ENCODE results near the gene TBC1D2B.

Gene TBC1D2B

DNA sequence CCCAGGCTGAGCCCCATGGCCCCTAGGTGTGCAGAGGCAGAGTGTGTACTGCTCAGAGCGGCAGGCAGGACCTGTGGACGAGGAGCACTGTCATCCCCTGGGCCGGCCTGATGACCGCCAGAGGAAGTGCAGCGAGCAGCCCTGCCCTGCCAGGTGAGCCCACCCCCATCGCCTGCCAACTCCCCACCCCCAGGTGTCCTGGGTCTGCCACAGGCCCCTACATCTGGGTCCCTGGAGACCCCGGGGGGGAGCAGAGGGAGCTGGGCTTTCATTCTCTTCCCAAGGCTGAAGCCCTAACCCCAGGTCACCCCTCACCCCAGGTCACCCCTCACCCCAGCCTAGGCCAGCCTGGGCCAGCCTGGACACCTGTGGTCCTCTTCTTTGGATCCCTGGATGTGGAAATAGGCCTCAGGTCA, 93.1 kb downstream of the TBC1D2B start (continued):
- TF ChIP-seq, protein P1, sequence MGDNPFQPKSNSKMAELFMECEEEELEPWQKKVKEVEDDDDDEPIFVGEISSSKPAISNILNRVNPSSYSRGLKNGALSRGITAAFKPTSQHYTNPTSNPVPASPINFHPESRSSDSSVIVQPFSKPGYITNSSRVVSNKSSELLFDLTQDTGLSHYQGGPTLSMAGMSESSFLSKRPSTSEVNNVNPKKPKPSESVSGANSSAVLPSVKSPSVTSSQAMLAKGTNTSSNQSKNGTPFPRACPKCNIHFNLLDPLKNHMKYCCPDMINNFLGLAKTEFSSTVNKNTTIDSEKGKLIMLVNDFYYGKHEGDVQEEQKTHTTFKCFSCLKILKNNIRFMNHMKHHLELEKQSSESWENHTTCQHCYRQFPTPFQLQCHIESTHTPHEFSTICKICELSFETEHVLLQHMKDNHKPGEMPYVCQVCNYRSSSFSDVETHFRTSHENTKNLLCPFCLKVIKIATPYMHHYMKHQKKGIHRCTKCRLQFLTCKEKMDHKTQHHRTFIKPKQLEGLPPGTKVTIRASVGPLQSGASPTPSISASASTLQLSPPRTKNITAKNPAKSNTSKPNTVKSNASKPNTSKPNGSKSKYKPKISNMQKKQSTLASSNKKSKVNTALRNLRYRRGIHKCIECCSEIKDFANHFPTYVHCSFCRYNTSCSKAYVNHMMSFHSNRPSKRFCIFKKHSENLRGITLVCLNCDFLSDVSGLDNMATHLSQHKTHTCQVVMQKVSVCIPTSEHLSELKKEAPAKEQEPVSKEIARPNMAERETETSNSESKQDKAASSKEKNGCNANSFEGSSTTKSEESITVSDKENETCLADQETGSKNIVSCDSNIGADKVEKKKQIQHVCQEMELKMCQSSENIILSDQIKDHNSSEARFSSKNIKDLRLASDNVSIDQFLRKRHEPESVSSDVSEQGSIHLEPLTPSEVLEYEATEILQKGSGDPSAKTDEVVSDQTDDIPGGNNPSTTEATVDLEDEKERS (tag by site-specific recombination; IDR thresholded peaks at IDR 0.05): no peak
- no peak for TF ChIP-seq ZNF335 (tag by site-specific recombination; conservative IDR thresholded peaks at IDR 0.05)
- TF ChIP-seq ZNF521 (tag by site-specific recombination; IDR thresholded peaks at IDR 0.05): no peak
- no peak for TF ChIP-seq SP3 (tag by site-specific recombination; IDR thresholded peaks at IDR 0.05)
- no peak for TF ChIP-seq ZNF621 (tag by site-specific recombination; IDR thresholded peaks at IDR 0.05)

DNA sequence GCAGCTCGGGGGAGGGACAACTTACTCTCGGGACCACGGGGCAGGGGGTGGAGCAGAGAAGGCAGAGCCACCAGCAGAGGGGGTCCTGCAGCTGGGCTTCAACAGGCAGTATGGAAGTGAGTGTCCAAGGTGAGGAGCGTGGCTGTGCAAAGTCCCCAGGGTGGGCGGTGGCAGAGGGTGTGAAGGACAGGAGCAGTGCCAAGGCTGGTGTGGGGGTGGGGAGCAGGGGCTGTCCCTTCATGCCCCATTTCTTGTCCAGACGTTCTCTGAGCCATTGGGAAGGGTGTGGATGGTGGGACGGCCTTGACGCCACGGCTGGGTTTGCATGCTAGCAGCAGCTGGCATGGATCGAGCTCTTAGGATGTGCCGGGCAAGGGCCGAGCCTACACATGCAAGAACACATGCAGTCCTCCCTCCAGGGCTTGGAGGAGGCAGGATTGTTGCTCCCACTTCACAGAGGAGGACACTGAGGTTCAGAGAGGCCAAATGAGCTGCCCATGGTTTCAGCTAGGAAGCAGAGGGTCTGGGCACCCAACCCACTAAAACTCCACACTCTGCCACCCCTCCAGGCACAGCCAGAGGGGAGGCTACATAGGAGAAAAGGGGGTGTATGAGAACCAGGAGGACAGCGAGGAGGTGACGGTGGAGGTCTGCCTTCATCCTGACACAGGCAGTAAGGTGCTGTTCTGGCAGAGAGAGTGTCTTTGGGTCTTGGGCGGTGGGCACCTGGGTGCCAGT, 93.6 kb downstream of the TBC1D2B start:
- Histone ChIP-seq H3K27ac (ENCODE audit: extremely low read depth, low read depth, low read length) (no peak overlapping the region), H3K9me3 (ENCODE audit: control insufficient read depth, insufficient read depth, low read depth, low read length) (no peaks in the 10 kb centered on the region), H3K4me3 (ENCODE audit: low read depth, low read length) (no peak overlapping the region), H3K36me3 (ENCODE audit: control insufficient read depth in 2 of 2, insufficient read depth in 1 of 2, low read length in 2 of 2) (no peaks in the 10 kb centered on the region), H3K4me1 (ENCODE audit: control insufficient read depth, insufficient read depth, low read length) (no peaks in the 10 kb centered on the region)
- ChIA-PET POLR2A (no interaction called here), CTCF (interaction anchor here (0.7 kb wide), 1 partner anchor 156 kb away, joined by 3 read pairs; no protein-coding TSS in a partner anchor)
- TF ChIP-seq EGR2 (tag by site-specific recombination; IDR thresholded peaks at IDR 0.05; ENCODE audit: low read depth): 0 out of 2 replicates have a peak, but pooled peaks have one; percentile 44
- peak; percentile 55 for TF ChIP-seq ZFHX2 (tag by site-specific recombination; conservative IDR thresholded peaks at IDR 0.05)
- TF ChIP-seq, protein P2, sequence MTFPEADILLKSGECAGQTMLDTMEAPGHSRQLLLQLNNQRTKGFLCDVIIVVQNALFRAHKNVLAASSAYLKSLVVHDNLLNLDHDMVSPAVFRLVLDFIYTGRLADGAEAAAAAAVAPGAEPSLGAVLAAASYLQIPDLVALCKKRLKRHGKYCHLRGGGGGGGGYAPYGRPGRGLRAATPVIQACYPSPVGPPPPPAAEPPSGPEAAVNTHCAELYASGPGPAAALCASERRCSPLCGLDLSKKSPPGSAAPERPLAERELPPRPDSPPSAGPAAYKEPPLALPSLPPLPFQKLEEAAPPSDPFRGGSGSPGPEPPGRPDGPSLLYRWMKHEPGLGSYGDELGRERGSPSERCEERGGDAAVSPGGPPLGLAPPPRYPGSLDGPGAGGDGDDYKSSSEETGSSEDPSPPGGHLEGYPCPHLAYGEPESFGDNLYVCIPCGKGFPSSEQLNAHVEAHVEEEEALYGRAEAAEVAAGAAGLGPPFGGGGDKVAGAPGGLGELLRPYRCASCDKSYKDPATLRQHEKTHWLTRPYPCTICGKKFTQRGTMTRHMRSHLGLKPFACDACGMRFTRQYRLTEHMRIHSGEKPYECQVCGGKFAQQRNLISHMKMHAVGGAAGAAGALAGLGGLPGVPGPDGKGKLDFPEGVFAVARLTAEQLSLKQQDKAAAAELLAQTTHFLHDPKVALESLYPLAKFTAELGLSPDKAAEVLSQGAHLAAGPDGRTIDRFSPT (tag by site-specific recombination; IDR thresholded peaks at IDR 0.05): 0 out of 2 replicates have a peak, but pooled peaks have one; percentile 13
- no peak for TF ChIP-seq TCF7L2 (IDR thresholded peaks at IDR 0.05; ENCODE audit: borderline replicate concordance, low read depth, low read length)
- TF ChIP-seq, protein P3, sequence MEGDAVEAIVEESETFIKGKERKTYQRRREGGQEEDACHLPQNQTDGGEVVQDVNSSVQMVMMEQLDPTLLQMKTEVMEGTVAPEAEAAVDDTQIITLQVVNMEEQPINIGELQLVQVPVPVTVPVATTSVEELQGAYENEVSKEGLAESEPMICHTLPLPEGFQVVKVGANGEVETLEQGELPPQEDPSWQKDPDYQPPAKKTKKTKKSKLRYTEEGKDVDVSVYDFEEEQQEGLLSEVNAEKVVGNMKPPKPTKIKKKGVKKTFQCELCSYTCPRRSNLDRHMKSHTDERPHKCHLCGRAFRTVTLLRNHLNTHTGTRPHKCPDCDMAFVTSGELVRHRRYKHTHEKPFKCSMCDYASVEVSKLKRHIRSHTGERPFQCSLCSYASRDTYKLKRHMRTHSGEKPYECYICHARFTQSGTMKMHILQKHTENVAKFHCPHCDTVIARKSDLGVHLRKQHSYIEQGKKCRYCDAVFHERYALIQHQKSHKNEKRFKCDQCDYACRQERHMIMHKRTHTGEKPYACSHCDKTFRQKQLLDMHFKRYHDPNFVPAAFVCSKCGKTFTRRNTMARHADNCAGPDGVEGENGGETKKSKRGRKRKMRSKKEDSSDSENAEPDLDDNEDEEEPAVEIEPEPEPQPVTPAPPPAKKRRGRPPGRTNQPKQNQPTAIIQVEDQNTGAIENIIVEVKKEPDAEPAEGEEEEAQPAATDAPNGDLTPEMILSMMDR (tag by site-specific recombination; IDR thresholded peaks at IDR 0.05): peak; percentile 27; the same call in 1 of the 2 replicates
- TF ChIP-seq KLF10 (tag by site-specific recombination; IDR thresholded peaks at IDR 0.05): no peak

DNA sequence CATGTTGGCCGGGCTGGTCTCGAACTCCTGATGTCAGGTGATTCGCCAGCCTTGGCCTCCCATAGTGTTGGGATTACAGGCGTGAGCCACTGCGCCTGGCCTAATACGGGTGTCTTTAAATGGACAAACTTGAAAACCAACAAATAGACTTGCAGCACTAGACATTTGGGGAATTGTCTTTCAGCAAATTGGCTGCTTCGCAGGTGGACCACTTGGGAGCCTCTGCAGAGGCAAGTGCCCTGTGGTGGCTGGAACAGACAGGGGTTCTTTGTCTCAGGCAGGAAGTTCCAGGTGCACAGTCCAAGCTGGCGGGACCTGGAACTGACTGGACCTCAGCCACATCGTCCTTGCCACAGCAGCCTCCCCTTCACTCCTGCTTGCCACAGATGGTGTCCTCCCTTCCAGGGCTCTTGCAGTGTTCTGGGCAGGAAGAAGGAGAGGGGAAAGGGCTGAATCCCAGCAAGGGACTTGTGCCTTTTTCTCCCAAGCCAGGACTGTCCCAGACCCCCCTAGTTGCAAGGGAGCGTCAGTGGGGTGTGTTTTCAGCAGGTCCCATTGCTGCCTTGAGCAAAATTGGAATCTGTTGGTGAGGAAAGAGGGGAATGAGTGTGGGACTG, 94.3 kb downstream of the TBC1D2B start:
- Histone ChIP-seq H3K36me3 (ENCODE audit: control insufficient read depth in 2 of 2, insufficient read depth in 1 of 2, low read length in 2 of 2) (no peaks in the 10 kb centered on the region), H3K4me1 (ENCODE audit: control insufficient read depth, insufficient read depth, low read length) (no peaks in the 10 kb centered on the region), H3K4me3 (ENCODE audit: low read depth, low read length) (no peak overlapping the region), H3K9me3 (ENCODE audit: control insufficient read depth, insufficient read depth, low read depth, low read length) (no peaks in the 10 kb centered on the region), H3K27ac (ENCODE audit: extremely low read depth, low read depth, low read length) (no peak overlapping the region)
- POLR2A ChIA-PET: no interaction called here
- no peak for TF ChIP-seq ZNF133 (tag by site-specific recombination; IDR thresholded peaks at IDR 0.05)
- no peak for TF ChIP-seq ZNF837 (tag by site-specific recombination; IDR thresholded peaks at IDR 0.05)
- no peak for TF ChIP-seq ZNF169 (tag by site-specific recombination; IDR thresholded peaks at IDR 0.05)
- no peak for TF ChIP-seq ZNF529 (tag by site-specific recombination; IDR thresholded peaks at IDR 0.05; ENCODE audit: insufficient replicate concordance)
- TF ChIP-seq ZNF624 (tag by site-specific recombination; IDR thresholded peaks at IDR 0.05): no peak
- CTCF ChIA-PET: interaction anchor here (0.7 kb wide), 1 partner anchor 157 kb away, joined by 3 read pairs; no protein-coding TSS in a partner anchor

Data from HEK293 (cell line).